Subcutaneous adipose tissue (tissue), 4 donors: Measurements from ENCODE around the gene SMIM17. TPM values are rescaled to one million over a fixed set of nuclear protein-coding genes. Genes with fewer than 3 reads are reported as not detected.

Experiments used
- CTCF ChIP-seq: fragments of 450-650 bp; IDR thresholded peaks from one replicate; pipeline ENCODE4 v1.5.1; 2016; ENCODE audit warnings: low read depth, mild to moderate bottlenecking, control low read depth, antibody characterized with exemption, moderate library complexity
- total RNA-seq, 4 donors: library from RNA; depleted of rRNA; stranded (reverse); fragments of >200 nt; gene quantifications; one replicate each; pipeline ENCODE4 v1.1.0, GENCODE V29; 2016

SMIM17 gene
- total RNA-seq, 4 donors from 2014 or later, result not detected

- no peak for TF ChIP-seq CTCF
These were observed 27.5 kb downstream of the SMIM17 start for GRCh38 chr19:56670401-56670960.

GRCh38 chr19:56670961-56671612 is 28.1 kb downstream of the SMIM17 start:
- no peak for TF ChIP-seq CTCF

- no peak for TF ChIP-seq CTCF
These were observed 28.6 kb downstream of the SMIM17 start, which contains the start of gene ZNF835 for GRCh38 chr19:56671613-56671994. Gene ZNF835 (minus strand): TSS chr19:56671757. CDS start chr19:56665198, 6,559 bp downstream.

GRCh38 chr19:56678205-56678604 is 35.2 kb downstream of the SMIM17 start:
- no peak for TF ChIP-seq CTCF

GRCh38 chr19:56681702-56682101 is 38.7 kb downstream of the SMIM17 start:
- no peak for TF ChIP-seq CTCF

- no peak for TF ChIP-seq CTCF
These were observed 40.2 kb downstream of the SMIM17 start for GRCh38 chr19:56683116-56683515.

GRCh38 chr19:56687031-56687430 is 44.1 kb downstream of the SMIM17 start:
- no peak for TF ChIP-seq CTCF
